Tibial artery (tissue), 4 donors: ENCODE results near the gene DAW1.
"Not testable (repeated sequence)": the region's sequence is repeated elsewhere in the genome, so short reads cannot be mapped to it uniquely, and the experiment has no call there.

Experiments
- DNase-seq, 2 donors: peaks; one replicate each; pipeline ENCODE4 v3.0.0-alpha.2; 2019
- H3K27ac ChIP-seq, 2 donors: fragments of 200-600 bp; sonication (generic) in 1 of 2; 1 replicate in 1 of 2; 2 replicates in 1 of 2; pipeline ENCODE4 v1.5.1; 2018 to 2019; ENCODE audit warnings: mild to moderate bottlenecking in 1 of 2
- H3K27me3 ChIP-seq, 2 donors: fragments of 200-600 bp; sonication (generic) in 1 of 2; one replicate each; pipeline versions ENCODE4 v1.5.1 to v1.6.0; 2016 to 2019
- H3K36me3 ChIP-seq, 3 donors: fragments of 200-600 bp; sonication (generic) in 2 of 3; one replicate each; pipeline ENCODE4 v1.5.1; 2016 to 2019; ENCODE audit warnings: mild to moderate bottlenecking in 2 of 3
- H3K4me1 ChIP-seq, 4 donors: fragments of 200-600 bp; sonication (generic) in 2 of 4; 1 replicate in 3 of 4; 2 replicates in 1 of 4; pipeline ENCODE4 v1.5.1; 2016 to 2019
- H3K4me3 ChIP-seq, 2 donors: fragments of 200-600 bp; sonication (generic) in 1 of 2; 1 replicate in 1 of 2; 2 replicates in 1 of 2; pipeline ENCODE4 v1.5.1; 2018 to 2019; ENCODE audit warnings: mild to moderate bottlenecking in 2 of 2
- H3K9me3 ChIP-seq, 3 donors: fragments of 200-600 bp; sonication (generic) in 1 of 3; one replicate each; pipeline ENCODE4 v1.5.1; 2016 to 2019
- CTCF ChIP-seq, 2 experiments: fragments of 200-600 bp in 1 of 2; fragments of 450-650 bp in 1 of 2; IDR thresholded peaks; one replicate each; pipeline ENCODE4 v1.5.1; 2017 to 2019; ENCODE audit warnings: antibody characterized with exemption in 2 of 2, mild to moderate bottlenecking in 1 of 2, moderate library complexity in 1 of 2
- intact Hi-C: fragments of 100-400 bp; cut with DNase I; formaldehyde crosslinking; loops from one replicate; pipeline ENCODE4 v1.15.0; 2023; ENCODE audit warnings: low total_unique reads

The DAW1 gene

GRCh38 chr2:227834916-227835650, 36.3 kb upstream of the DAW1 start:
- Histone ChIP-seq H3K27me3 (no peaks in the 10 kb centered on the region), H3K36me3 (no peaks in the 10 kb centered on the region), H3K9me3 (no peaks in the 10 kb centered on the region), H3K27ac (no peak overlapping the region), H3K4me3 (no peak overlapping the region), H3K4me1 (no peaks in the 10 kb centered on the region)
- TF ChIP-seq CTCF (IDR thresholded peaks at IDR 0.05) = no peak
- DNase-seq = no peak
- intact Hi-C loops = no loop called here

- H3K27me3 ChIP-seq, H3K27ac ChIP-seq, H3K36me3 ChIP-seq, H3K9me3 ChIP-seq, H3K4me1 ChIP-seq, H3K4me3 ChIP-seq, DNase-seq, intact Hi-C loops: not testable (repeated sequence)
Measured at GRCh38 chr2:227839339-227840129, 31.9 kb upstream of the DAW1 start.

GRCh38 chr2:227846831-227847230, 24.6 kb upstream of the DAW1 start:
- Histone ChIP-seq H3K36me3 (no peaks in the 10 kb centered on the region), H3K4me1 (peaks cover 0 to 4% (median 0%) of the 10 kb centered on the region in 4 donors), H3K27me3 (no peaks in the 10 kb centered on the region), H3K4me3 (no peak overlapping the region), H3K9me3 (no peaks in the 10 kb centered on the region), H3K27ac (no peak overlapping the region)
- no peak for DNase-seq
- intact Hi-C loops = no loop called here
- no peak for TF ChIP-seq CTCF (IDR thresholded peaks at IDR 0.05)

GRCh38 chr2:227848146-227848545, 23.3 kb upstream of the DAW1 start:
- no peak for TF ChIP-seq CTCF (IDR thresholded peaks at IDR 0.05)
- Histone ChIP-seq H3K4me3 (no peak overlapping the region), H3K4me1 (peaks cover 0 to 7% (median 0%) of the 10 kb centered on the region in 4 donors), H3K9me3 (no peaks in the 10 kb centered on the region), H3K27me3 (no peaks in the 10 kb centered on the region), H3K27ac (no peak overlapping the region), H3K36me3 (no peaks in the 10 kb centered on the region)
- no peak for DNase-seq
- intact Hi-C loops = no loop called here

GRCh38 chr2:227848586-227848985, 22.8 kb upstream of the DAW1 start:
- Histone ChIP-seq H3K27ac (no peak overlapping the region), H3K36me3 (no peaks in the 10 kb centered on the region), H3K4me1 (peaks cover 0 to 12% (median 0%) of the 10 kb centered on the region in 4 donors), H3K9me3 (no peaks in the 10 kb centered on the region), H3K27me3 (no peaks in the 10 kb centered on the region), H3K4me3 (no peak overlapping the region)
- no peak for TF ChIP-seq CTCF (IDR thresholded peaks at IDR 0.05)
- intact Hi-C loops = no loop called here
- no peak for DNase-seq

- Histone ChIP-seq H3K4me1 (peaks cover 0 to 14% (median 0%) of the 10 kb centered on the region in 4 donors), H3K36me3 (no peaks in the 10 kb centered on the region), H3K4me3 (no peak overlapping the region), H3K9me3 (no peaks in the 10 kb centered on the region), H3K27me3 (no peaks in the 10 kb centered on the region), H3K27ac (no peak overlapping the region)
- no peak for TF ChIP-seq CTCF (IDR thresholded peaks at IDR 0.05)
- no peak for DNase-seq
- intact Hi-C loops = no loop called here
Measured at GRCh38 chr2:227849906-227850305, 21.5 kb upstream of the DAW1 start.
